SIG-M5 treated with dmso at 0.1 percent for 504 hours (cell line): ENCODE measurements around the gene PPP2R2C.

Experiments used
- DNase-seq: peaks from one replicate; lab custom pipeline; 2025; ENCODE audit not compliant: unreplicated experiment; lab: John Stamatoyannopoulos, UW

The PPP2R2C gene

DNA sequence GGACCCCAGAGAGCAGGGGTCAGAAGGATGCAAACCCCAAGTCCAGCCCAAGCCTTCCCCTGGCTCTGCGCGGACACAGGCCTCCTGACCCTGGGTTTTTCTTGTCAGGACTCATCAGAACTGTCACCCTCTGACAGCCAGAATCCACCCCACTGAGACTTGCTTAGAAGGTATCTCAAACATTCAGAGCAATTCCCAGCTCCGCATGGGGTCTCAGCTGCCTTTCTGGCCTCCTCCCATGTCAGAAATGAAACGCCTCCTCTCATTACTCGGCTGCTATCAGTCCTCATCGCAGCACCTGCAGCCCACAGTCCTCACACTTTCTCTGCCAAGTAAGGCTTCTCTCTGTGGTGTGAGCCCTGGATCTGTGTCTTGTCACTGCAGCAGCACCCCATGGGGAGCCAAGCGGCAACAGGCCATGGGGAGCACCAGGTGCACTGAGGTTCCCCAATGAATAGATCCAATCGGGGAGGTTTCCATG, 105.0 kb downstream of the PPP2R2C start:
- DNase-seq, result no peak

DNA sequence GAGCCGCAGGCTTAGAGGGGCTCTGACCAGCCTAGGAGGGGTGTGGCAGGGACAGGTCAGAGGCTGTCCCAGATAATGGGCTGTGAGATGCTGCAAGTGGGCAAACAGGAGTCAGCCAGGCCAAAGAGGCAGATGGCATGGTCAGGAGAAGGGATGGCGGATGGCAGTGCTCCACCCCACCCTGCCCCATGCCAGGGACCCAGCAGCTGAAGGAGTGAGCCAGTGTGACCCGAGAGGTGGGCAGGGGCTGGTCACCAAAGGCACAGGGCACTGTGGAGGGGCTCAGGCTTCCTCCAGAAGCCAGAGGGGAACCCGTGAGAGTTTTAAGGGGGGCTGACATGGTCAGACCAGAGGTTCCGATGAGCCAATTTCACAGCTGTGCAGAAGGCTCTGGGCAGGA, 105.8 kb downstream of the PPP2R2C start:
- DNase-seq, result no peak

DNA sequence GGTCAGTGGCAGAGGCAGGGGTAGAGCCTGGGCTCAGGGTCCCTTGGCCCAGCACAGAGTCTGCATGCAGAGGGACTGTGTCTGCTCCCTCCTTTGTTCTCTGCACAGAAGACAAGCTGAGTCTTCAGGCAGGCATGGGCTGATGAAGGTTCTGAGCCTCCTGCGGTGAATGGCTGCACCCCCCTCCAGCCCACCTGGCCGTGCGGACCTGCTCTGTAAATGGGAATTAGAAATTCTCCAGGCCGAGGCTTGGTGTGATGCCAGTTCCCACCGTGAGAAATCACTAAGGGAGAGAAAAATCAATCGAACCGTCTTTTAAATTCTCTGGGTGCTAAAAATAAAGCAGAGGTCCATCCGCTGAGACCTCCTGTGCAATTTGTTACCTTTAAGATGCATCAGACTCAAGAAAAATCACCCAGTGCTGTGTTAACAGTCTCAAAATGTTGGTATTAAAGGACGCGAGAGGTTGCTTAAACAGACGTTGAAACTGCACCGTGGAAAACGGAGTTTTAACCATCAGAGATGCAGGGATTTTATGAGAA, 106.8 kb downstream of the PPP2R2C start:
- DNase-seq, result no peak

DNA sequence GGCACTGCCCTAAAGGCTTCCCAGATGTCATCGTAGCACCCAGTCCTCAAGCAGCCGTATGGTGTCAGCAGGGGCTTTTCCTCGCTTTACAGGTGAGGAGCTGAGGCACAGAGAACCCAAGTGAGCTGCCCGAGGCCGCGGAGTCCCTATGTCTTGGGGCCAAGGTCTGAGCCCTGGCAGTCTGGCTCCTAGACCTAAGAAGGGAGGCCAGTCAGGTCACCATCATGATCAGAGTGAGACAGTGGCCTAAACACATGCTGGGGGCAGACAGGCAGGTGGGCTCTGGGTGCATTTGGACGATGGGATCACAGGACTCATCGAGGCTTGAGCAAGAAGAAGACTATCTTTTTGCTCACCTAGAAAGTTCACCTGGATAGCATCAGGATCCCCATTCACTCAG, 107.8 kb downstream of the PPP2R2C start:
- DNase-seq, result no peak

DNA sequence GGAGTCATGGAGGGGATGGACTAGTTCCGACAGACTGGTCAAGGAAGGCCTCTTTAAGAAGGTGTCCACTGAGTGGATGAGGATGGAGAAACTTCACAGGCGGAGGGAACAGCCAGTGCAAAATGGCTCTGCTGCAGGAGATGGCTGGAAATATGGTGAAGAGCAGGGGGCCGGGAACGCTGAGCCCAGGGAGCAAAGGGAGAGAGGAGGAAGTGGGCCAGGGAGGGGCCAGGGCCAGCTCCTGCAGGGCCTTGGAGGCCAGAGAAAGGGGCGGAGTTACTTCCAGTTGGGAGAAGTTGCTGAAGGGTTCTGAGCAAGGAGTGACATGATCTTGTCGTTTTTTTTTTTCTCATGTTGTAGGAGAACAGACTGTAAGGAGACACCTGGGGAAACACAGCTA, 108.3 kb downstream of the PPP2R2C start:
- DNase-seq, result no peak

DNA sequence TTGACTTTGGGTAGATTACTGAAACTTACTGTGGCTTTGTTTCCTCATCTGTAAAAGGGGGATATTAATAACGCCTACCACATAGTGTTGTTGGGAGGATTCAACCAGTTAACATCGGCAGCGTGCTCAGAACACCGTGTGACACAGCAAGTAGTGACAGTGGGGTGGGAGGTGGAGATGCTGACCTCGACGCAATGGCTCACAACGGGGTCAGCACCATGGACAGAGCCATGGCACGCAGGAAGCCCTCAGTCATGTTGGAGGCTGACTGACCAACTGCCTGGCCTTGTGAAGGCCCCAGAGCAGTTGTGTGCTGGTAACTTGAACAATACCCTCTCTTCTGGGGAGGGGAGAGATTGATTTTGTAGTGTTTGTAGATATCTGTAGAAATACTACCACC, 109.5 kb downstream of the PPP2R2C start:
- DNase-seq, result no peak

DNA sequence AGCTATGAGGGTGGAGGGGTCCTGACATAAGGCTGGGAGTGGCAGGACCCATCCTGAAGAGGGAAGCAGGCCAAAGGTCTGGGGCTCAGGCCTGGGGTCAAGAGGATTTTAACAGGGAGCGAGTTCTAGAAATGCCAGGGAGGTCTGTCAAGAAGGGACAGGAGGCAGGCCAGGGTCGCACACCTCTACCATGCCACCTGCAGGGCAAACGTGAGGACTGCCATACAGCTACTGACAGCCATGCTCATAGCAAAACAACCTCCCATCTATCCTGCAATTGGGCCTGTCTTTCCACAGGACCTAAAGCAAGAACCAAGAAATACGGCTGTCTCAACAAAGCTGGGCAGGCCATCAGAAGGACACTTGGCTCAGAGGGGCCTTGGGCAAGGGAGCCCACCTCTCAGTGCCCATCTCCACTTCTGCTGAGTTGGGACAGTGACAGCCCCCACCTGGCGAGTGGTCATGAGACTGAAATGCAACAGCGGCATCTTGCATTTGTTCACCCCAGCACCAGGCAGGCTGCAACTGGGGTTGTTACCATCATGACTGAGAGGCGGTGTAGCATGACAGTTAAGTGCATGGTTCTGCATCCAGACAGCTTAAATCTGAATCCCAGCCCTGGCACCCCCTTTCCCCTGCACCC, 110.0 kb downstream of the PPP2R2C start:
- DNase-seq, result no peak

DNA sequence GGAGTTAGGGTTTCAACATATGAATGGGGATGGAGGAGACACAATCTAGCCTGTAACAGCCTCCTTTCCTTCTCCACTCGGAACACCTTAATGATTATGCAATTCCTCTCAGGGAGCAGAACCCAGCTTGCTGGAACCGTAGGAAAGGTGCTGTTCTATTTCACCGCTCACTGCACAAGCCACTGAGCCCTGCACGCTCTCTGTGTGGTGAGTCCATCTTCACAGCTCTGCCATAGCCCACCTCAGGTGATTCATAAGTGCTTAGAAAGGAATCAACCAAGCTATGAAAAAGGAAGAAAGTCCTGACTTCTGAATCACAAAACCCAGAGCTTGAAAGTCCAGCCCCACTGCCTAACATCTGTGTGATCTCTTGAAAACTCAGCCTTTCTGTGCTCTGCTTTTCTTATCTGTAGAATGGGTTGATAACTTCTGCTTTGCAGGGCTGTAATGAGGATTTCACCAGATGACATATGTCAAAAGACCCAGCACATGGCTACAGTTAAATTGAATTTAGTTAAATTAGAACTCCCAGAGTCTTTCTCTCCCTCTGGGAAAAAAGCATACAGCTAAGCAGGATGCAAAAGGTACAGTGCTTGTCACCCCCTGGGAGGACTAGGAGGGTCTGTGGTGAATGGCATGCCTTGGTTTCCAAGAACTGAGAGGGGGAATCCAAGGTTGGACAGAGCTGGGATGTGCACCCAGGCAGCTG, 111.2 kb downstream of the PPP2R2C start:
- no peak for DNase-seq

DNA sequence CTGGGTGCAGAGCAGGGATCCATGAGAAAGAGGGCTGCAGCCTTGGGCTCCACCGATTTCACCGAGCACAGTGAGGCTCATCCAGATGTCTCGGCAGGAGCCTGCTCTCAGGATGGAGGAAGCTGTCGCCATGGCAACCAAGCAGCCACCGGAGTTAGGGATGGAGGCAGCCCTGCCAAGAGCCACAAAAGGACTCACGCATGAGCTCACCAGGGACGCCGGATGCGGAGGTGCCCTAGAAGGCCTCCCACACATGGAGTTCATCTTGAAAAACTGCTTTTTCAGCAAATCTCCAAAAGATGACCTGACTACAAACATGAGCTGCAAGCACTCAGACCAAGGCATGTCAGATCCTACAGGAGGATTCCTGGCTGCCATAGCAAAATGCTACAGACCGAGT, 112.0 kb downstream of the PPP2R2C start:
- no peak for DNase-seq

DNA sequence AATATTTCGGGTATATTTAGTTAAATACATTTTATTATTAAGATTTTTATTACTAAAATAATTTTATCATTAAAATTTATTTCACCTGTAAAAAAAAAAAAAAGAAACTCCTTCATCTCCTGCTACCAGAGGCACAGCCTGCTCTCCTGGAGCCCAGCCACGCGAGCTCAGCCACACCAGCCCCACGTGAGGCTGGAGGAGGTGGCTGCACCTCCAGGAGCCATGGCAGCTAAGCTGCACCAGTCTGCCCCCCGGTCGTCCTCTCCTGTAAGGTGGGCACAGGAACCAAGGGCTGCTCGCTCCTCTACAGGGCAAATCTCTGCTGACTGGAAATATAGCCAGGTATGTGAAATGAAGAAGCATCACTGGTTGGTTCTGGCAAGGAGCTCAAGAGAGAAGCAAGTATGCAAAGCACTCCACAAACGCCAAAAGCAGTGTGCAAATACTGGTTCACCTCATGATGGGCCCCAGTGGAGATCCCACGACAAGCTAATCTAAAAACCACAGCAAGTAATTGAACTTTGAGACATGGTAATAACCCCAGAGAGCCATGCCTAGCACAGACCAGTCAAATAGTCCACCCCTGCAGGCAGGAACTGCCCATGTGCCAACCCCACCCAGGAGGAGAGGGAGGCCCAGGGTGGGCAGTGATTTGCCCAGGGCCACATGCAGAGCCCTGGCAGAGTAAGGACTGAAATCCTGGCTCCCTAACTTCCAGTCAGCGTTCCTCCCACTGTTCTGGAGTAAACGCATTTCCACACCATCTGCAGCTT, 112.7 kb downstream of the PPP2R2C start:
- DNase-seq, result no peak

DNA sequence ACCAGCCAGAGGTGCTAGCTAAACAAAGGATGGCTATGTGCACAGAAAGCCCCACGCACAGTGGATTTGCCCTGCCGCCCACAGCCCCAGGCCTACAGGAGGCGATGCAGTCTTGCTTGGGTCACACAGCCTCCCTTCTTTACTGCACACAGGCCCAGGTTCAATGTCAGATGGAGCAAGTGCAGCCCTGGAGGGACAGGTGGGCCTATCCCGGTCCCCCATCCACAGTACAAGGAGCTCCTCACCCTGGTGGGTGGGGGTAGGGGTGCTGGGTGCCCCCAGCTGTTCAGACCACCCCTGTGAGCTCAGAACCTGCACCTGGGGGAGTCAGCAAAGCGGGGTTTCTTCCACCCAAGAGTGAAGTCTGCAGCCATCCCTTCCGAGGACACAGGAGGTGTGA, 114.9 kb downstream of the PPP2R2C start:
- no peak for DNase-seq

DNA sequence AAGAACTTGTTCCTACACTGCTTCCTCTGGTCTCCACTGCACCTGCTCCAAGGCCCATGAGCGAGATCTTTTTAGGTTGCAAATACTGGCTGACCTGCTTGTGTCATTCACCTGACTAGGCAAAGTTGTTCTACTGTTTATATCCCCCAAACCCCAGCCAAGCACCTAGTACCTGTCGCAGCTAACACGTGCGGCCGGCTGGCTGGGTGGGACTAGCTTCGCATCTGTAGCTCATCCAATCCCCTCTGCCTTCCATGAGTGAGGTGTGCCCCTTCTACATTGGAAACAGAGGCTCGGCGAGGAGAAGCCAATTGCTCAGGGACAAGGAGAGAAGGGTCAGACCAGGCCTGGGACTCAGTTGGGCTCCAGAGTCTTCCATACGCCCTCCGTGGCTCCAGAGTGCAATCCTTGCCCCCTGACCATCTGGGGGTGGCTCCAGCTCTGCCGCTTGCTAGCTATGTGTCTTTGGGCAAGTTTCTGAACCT, 116.3 kb downstream of the PPP2R2C start:
- no peak for DNase-seq

DNA sequence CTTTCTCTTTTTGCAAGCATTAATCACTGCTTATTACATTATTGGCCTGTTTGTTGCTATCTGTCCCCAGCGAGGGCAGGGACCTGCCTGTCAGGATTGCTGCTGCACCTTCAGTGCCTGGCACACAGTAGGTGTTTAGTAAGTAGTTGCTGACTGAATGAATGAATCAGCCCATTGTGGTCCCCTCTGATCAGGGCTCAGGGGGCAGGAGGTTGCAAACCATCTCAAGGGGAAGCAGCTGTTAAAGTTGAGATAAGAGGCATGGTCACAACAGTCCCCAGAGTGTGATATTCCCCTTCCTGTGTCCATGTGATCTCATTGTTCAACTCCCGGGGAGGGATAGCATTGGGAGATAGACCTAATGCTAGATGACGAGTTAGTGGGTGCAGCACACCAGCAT, 117.4 kb downstream of the PPP2R2C start:
- no peak for DNase-seq

DNA sequence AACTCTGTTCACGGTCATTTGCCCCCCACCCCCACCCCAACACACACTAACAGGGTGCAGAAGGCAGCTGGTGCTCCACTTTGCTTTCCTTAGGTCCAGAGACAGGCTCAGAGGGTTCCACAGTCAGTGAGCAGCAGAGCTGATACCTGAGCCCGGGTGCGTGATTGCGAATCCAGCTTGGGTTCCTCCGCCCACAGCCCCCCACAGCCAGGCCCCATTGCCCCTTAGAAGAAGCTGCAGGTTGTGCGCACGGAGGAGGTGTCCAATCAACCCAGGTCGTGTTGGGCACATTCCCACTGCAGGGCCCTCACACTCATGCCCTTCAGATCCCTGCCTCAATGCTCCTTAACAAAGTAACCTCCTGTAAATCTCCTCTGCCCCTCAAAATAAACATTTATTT, 117.8 kb downstream of the PPP2R2C start:
- no peak for DNase-seq

DNA sequence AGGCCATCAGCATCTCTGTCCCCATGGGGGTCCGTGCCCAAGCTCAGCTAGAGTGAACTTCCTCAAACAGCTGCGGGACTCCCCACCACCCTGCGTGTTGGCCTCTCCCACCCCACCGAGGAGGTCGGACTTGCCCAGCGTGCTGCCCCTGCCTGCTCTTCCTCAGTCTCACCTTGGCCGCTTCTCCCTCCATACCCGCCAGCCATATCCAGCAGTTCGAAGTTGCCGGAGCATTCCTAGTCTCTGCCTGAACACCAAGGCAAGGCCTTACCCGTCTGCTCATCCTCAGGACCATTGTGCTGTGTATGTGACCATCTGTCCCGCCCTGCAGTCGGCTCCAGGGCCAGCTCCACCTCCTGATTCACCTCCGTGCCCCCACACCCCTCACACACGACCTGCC, 118.3 kb downstream of the PPP2R2C start:
- no peak for DNase-seq

DNA sequence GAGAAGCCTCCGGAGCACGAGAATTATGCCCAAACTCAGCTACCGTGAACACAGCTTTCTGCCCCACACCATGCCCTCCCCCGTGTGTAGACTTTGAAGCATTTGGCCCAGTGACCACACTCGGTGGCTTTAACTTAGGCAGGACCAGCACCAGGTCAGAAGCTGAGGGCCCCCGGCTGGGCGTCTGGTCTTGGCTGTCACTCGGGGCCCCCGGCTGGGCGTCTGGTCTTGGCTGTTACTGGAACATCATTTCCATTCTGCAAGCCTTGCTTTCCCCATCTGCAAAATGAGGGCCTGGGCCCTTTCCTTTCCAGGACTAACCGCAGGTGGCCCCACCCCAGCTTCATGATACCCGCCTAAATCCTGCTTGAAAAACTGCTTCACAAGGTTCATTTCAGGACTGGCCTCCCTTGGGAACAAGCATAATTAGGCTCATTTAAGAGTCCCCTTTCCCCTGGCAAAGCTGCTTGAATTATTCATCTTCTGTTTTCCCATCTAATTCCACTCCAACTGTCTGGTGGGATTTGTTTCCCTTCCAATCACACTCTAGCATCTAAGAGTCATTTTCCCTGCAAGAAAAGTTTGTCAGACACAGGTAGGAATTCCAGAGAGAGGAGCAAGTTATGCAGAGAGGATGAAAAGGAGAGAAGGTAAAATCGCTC, 120.3 kb downstream of the PPP2R2C start:
- DNase-seq, result no peak

DNA sequence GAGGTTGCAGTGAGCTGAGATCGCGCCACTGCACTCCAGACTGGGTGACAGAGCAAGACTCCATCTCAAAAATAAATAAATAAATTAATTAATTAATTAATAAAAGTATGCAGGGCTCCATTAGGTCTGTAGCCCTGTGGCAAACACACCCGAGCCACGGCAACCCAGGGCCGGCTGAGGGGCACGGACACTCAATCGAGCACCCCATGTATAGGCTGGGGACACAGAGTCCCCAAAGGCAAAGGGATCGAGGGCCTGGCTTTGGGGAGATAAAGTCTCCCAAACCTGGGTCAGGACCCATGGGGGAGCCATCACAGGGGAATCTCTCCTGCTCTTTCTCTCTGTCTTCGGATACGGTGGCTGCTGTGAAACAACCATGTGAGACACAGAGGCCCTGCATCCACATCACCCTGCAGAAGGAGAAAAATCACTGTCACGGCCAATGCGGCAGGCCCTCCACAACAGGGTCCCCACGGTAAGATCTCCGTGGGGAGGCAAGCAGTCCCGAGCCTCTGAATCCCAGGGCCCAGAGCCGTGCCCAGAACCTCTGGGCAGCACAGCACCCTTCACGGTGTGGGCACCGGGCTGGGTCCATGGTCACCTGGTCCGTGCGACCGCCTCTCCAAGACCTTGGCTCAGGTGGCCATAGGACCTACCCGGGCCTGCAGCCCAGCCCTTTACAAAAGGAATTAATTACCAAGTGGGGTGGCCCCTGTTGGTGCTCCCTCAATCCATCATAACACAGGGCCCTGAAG, 121.0 kb downstream of the PPP2R2C start:
- no peak for DNase-seq

DNA sequence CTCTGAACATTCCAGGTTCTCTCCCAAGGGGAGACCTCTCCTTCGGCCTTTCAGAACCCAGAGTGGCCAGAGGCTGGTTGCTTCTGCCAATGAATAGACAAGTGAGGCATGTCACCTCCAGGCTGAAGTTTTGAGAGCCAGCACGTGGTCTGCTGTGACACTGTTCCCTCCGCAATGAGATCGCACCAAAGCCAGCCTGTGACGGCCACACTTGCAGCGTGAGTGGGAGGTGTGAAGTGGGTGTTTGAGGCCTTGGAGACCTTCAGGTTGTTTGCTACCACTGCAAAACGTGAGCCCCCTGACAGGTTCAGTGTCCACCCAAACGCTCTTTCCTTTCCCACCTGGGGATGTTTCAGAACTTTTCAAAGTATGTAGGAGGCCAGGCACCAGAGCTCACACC, 121.8 kb downstream of the PPP2R2C start:
- DNase-seq, result no peak

DNA sequence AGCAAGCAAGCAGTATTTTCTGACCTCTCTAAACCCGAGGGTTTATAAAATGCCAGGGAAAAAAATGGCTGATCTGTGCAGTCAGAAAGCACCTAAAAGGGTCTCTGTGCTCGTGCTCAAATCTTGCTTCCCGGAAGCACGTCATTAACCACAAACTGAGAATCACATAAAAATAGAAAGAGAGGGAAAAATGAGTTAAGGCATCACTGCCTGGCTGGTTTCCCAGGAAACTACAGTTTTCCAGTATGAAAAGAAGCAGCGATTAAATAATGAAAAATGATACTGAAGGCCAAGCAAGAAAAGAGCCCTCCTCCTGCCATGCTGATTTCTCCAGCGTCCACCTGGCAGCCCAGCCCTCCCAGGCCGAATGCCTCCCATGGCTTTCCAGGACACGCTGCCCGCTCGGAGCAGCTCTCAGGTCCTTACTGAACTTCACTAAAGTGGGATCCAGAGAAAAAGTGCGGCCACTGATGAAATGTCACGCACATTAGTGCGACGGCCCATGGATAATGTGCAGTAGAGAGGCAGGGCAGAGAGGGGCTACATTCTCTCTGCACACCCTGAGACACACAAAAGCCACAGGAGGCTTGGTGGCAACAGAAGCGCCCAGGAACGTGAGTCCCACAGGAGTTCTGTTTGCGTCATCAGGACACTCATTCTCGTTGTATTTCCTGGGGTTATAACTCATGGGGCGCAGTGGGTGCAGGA, 122.4 kb downstream of the PPP2R2C start:
- no peak for DNase-seq

DNA sequence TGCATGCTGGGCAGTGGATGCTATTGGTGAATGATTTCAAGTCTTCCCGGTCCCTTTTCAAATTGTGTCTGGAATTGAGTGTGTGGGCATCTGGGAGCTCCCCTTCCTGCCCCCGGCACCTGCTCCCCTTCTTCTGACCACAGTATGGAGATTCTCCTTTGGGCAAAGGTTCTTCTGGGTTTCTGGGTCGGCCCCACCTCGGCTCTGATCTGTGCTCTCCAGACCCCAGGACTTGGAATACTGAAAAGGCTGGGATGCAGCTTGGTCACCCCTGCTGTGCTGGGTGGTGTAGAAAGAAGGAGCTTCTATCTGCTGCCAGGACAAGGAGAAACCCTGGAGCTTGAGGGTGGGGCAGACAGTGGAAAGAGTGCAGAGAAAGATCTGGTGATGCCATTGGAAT, 124.0 kb downstream of the PPP2R2C start:
- DNase-seq, result no peak
